Measurements from ENCODE around the gene TTC39C.

- TF ChIP-seq CTCF (conservative IDR thresholded peaks at IDR 0.05; ENCODE audit: low read length) (no peak), EZH2phosphoT487 (IDR thresholded peaks at IDR 0.05; ENCODE audit: borderline replicate concordance, low read depth, low read length) (no peak)
These were observed 80.0 kb downstream of the TTC39C start for GRCh38 chr18:24094561-24094960.
